ENCODE measurements around the gene USP48.

Gene USP48

DNA sequence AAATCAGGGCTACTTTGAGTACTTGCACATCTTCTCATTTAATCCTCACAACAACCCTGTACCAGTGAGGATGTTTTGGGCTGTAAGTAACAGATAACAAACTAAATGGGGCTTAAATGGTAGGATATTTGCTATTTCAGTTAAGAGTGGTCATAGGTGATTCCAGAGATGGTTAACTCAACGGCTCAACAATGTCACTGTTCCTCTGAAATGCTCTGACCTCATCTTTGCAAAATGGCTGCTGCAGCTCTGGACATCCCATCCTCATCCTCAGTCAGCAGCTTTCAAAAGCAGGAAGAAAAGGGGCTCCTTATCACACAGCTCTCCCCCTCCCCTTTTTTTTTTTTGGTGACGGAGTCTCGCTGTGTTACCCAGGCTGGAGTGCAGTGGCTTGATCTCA lies 30.6 kb upstream of the USP48 start:
- Histone ChIP-seq H3K36me3 (replicated peaks) (no peaks in the 10 kb centered on the region), H3K27me3 (replicated peaks) (no peaks in the 10 kb centered on the region), H3K27ac (no peak overlapping the region), H3K4me3 (ENCODE audit: low read depth, low read length) (no peak overlapping the region)
- in situ Hi-C loops (cut with HindIII; ENCODE audit: low pct_ligation_motif_present, low sequenced_read_pairs) = no loop called here
- TF ChIP-seq, protein P1, sequence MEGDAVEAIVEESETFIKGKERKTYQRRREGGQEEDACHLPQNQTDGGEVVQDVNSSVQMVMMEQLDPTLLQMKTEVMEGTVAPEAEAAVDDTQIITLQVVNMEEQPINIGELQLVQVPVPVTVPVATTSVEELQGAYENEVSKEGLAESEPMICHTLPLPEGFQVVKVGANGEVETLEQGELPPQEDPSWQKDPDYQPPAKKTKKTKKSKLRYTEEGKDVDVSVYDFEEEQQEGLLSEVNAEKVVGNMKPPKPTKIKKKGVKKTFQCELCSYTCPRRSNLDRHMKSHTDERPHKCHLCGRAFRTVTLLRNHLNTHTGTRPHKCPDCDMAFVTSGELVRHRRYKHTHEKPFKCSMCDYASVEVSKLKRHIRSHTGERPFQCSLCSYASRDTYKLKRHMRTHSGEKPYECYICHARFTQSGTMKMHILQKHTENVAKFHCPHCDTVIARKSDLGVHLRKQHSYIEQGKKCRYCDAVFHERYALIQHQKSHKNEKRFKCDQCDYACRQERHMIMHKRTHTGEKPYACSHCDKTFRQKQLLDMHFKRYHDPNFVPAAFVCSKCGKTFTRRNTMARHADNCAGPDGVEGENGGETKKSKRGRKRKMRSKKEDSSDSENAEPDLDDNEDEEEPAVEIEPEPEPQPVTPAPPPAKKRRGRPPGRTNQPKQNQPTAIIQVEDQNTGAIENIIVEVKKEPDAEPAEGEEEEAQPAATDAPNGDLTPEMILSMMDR (IDR thresholded peaks at IDR 0.05; ENCODE audit: low read depth, low read length, missing control alignments) = no peak
- DNase-seq = no peak

DNA sequence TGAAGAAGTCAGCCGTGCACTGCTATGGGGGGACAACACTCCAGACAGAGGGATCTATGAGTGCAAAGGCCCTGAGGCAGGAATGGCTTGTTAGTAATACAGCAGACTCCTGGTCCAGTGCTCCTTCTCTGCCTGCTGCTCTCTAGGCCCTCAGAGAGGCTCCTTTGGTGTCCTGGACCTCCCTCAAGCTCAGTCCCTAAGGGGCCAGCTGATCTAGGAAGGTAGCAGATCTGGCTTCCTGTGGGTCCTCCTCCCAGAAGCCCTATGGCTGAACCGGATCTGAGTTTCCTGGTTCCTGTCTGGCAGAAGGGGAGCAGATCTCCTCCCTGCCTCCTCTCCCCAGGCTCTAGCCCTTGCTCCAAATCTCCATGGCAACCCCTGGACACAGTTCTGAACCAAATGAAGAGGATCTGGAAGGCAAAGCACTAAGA lies 28.9 kb upstream of the USP48 start, which contains the start of gene LDLRAD2:
Gene LDLRAD2 (plus strand): TSS at position 391 of the 431 bp plus-strand sequence. CDS start 187 bp downstream, outside the sequence.
- DNase-seq = no peak
- TF ChIP-seq, protein P1 (IDR thresholded peaks at IDR 0.05; ENCODE audit: low read depth, low read length, missing control alignments) = no peak
- no peaks in the 10 kb centered on the region for H3K36me3 ChIP-seq (replicated peaks)
- no peak within 1 kb of the TSS for H3K27ac ChIP-seq
- in situ Hi-C loops (cut with HindIII; ENCODE audit: low pct_ligation_motif_present, low sequenced_read_pairs) = no loop called here
- no peaks in the 10 kb centered on the region for H3K27me3 ChIP-seq (replicated peaks)
- no peak within 1 kb of the TSS for H3K4me3 ChIP-seq (ENCODE audit: low read depth, low read length)

DNA sequence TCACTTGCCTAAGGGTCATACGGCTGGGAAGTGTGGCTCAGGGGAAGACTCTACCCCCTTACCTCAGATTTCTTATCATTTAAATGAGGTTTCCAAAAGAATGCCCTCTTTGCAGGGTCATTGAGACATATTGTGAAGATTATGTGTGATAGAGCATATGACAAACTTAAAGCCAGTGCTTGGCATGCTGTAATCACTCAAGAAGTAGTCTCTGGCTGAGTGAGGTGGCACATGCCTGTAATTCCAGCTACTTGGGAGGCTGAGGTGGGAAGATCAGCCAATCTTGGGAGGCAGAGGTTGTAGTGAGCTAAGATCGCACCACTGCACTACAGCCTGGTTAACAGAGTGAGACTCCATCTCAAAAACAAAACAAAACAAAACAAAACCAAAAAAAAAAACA lies 21.6 kb upstream of the USP48 start:
- Histone ChIP-seq H3K36me3 (replicated peaks) (no peaks in the 10 kb centered on the region), H3K27me3 (replicated peaks) (no peaks in the 10 kb centered on the region), H3K4me3 (ENCODE audit: low read depth, low read length) (no peak overlapping the region), H3K27ac (no peak overlapping the region)
- in situ Hi-C loops (cut with HindIII; ENCODE audit: low pct_ligation_motif_present, low sequenced_read_pairs) = no loop called here
- TF ChIP-seq, protein P1 (IDR thresholded peaks at IDR 0.05; ENCODE audit: low read depth, low read length, missing control alignments) = no peak
- DNase-seq = no peak

DNA sequence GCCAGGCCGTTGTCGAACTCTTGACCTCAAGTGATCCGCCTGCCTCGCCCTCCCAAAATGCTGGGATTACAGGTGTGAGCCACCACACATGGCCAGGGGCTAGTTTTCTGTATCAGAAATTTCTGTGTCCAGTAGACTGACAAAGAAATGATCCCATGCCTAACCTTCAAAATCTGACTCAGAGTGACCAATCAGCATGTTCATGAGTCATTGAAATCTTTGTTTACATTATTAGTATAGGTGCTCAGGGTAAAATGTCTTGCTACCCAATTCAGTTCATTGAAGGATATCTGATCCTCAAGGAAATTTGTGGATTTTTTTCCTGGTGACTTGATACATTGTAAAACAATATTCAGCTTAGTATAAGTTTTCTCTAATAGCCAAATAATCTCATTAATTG lies 18.2 kb upstream of the USP48 start:
- no peaks in the 10 kb centered on the region for H3K27me3 ChIP-seq (replicated peaks)
- no peaks in the 10 kb centered on the region for H3K36me3 ChIP-seq (replicated peaks)
- in situ Hi-C loops (cut with HindIII; ENCODE audit: low pct_ligation_motif_present, low sequenced_read_pairs) = no loop called here
- H3K27ac ChIP-seq = no peak overlapping the region
- peak; percentile 21 for DNase-seq
- no peak overlapping the region for H3K4me3 ChIP-seq (ENCODE audit: low read depth, low read length)
- TF ChIP-seq, protein P1 (IDR thresholded peaks at IDR 0.05; ENCODE audit: low read depth, low read length, missing control alignments) = no peak

DNA sequence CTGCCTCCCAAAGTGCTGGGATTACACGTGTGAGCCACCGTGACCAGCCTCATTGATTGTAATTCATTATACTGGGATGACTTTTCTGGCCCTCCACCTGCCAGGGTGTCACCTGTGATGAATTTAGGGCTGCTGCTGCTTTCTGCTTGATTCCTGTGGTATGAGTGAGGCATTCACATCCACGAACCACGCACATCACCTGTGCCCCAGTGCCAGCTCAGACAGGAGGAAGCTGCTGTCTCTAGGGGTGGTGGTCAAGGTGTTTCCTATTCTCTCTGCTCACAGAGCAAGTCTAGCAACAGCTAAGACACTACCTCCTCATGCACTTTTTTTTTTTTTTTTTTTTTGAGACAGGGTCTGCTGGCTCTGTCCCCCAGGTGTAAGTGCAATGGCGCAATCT lies 16.8 kb upstream of the USP48 start:
- Histone ChIP-seq H3K36me3 (replicated peaks) (no peaks in the 10 kb centered on the region), H3K4me3 (ENCODE audit: low read depth, low read length) (no peak overlapping the region), H3K27ac (no peak overlapping the region), H3K27me3 (replicated peaks) (no peaks in the 10 kb centered on the region)
- TF ChIP-seq, protein P1 (IDR thresholded peaks at IDR 0.05; ENCODE audit: low read depth, low read length, missing control alignments) = no peak
- DNase-seq = no peak
- in situ Hi-C loops (cut with HindIII; ENCODE audit: low pct_ligation_motif_present, low sequenced_read_pairs) = no loop called here

DNA sequence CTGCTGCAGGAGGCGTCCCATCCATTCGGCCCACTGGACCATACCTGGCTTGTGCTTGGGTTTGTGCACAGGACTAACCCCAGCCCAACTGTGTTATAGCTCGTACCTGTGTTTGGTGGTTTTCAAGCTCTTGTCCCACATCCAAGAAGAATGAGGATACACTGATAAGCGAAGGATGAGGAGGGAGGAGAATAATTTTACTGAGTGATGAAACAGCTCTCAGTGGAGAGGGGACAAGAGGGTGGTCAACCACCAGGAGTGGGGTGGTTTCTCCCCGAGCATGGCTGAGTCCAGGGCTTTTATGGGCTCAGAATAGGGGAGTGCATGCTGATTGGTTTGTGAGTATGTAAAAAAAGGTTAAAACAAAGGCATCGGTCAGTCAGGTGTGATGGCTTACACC lies 12.1 kb upstream of the USP48 start:
- H3K36me3 ChIP-seq (replicated peaks) = no peaks in the 10 kb centered on the region
- in situ Hi-C loops (cut with HindIII; ENCODE audit: low pct_ligation_motif_present, low sequenced_read_pairs) = no loop called here
- no peaks in the 10 kb centered on the region for H3K27me3 ChIP-seq (replicated peaks)
- H3K27ac ChIP-seq = no peak overlapping the region
- no peak overlapping the region for H3K4me3 ChIP-seq (ENCODE audit: low read depth, low read length)
- DNase-seq = no peak
- TF ChIP-seq, protein P1 (IDR thresholded peaks at IDR 0.05; ENCODE audit: low read depth, low read length, missing control alignments) = no peak
